OCI-LY7 (cell line): Measurements from ENCODE around the gene SERPINA6. TPM values are rescaled to one million over a fixed set of nuclear protein-coding genes. Genes with fewer than 3 reads are reported as not detected.
"Not testable (repeated sequence)": the region's sequence is repeated elsewhere in the genome, so short reads cannot be mapped to it uniquely, and the experiment has no call there.

Experiments
- BruUV-seq: library from RNA; stranded (reverse); fragments of 400-500 nt; replicated peaks from 2 replicates; lab custom pipeline; 2021; lab: Mats Ljungman, UMichigan
- CTCF ChIA-PET: fragments of 300-600 bp; sonication (Branson Sonifier 250); formaldehyde crosslinking; loops from one replicate; lab custom pipeline; 2022; ENCODE audit warnings: antibody characterized with exemption; ENCODE audit not compliant: unreplicated experiment; lab: Charles Lee
- POLR2A ChIA-PET: fragments of 300-600 bp; sonication (Branson Sonifier 250); formaldehyde crosslinking; loops from one replicate; lab custom pipeline; 2022; ENCODE audit warnings: antibody characterized with exemption; lab: Charles Lee
- DNase-seq: peaks from one replicate; pipeline ENCODE4 v3.0.0-alpha.2; 2015; ENCODE audit warnings: low spot score
- H2AFZ ChIP-seq: fragments of 200-600 bp; sonication (generic), shearing (Covaris generic); 2 replicates; pipeline ENCODE4 v1.6.1; 2014; ENCODE audit warnings: mild to moderate bottlenecking, antibody characterized with exemption, low read length, moderate library complexity
- H3K27ac ChIP-seq: fragments of 200-600 bp; sonication (generic); 2 replicates; pipeline ENCODE4 v1.5.1; 2014; ENCODE audit warnings: mixed run types, low read depth, mild to moderate bottlenecking, moderate library complexity, low read length, inconsistent platforms; ENCODE audit not compliant: poor library complexity, severe bottlenecking
- H3K36me3 ChIP-seq: fragments of 200-600 bp; sonication (generic); 2 replicates; pipeline ENCODE4 v1.6.1; 2014; ENCODE audit warnings: mild to moderate bottlenecking, antibody characterized with exemption, low read length, moderate library complexity, mixed read lengths; ENCODE audit not compliant: insufficient read depth
- H3K4me1 ChIP-seq: fragments of 200-600 bp; sonication (generic); 2 replicates; pipeline ENCODE4 v1.5.1; 2014; ENCODE audit warnings: mild to moderate bottlenecking, low read length; ENCODE audit not compliant: insufficient read depth, poor library complexity, severe bottlenecking
- H3K4me2 ChIP-seq: fragments of 200-600 bp; sonication (generic); 2 replicates; pipeline ENCODE4 v1.6.1; 2014; ENCODE audit warnings: mild to moderate bottlenecking, low read length
- H3K4me3 ChIP-seq: fragments of 200-600 bp; sonication (generic); 2 replicates; pipeline ENCODE4 v1.5.1; 2014; ENCODE audit warnings: mild to moderate bottlenecking, low read depth, low read length; ENCODE audit not compliant: poor library complexity, severe bottlenecking
- H3K79me2 ChIP-seq: fragments of 200-600 bp; sonication (generic); 2 replicates; pipeline ENCODE4 v1.6.1; 2016; ENCODE audit warnings: low read depth, mild to moderate bottlenecking, low read length, moderate library complexity, mixed read lengths; ENCODE audit not compliant: insufficient read depth
- H3K9me2 ChIP-seq: fragments of 200-600 bp; sonication (generic); 2 replicates; pipeline ENCODE4 v1.6.1; 2016; ENCODE audit warnings: mild to moderate bottlenecking, low read length, mixed read lengths; ENCODE audit not compliant: insufficient read depth
- H3K9me3 ChIP-seq: fragments of 200-600 bp; sonication (generic); 2 replicates; pipeline ENCODE4 v1.6.1; 2014; ENCODE audit warnings: mild to moderate bottlenecking, mixed run types, low read length, mixed read lengths
- H4K20me1 ChIP-seq: fragments of 200-600 bp; sonication (generic); 2 replicates; pipeline ENCODE4 v1.6.1; 2014; ENCODE audit warnings: mild to moderate bottlenecking, antibody characterized with exemption, low read length, moderate library complexity, mixed read lengths; ENCODE audit not compliant: insufficient read depth
- CTCF ChIP-seq: fragments of 200-600 bp; sonication (generic); conservative IDR thresholded peaks from 2 replicates; pipeline ENCODE4 v1.5.1; 2014; ENCODE audit warnings: mild to moderate bottlenecking, antibody characterized with exemption, low read length, moderate library complexity, mixed read lengths
- EZH2phosphoT487 ChIP-seq: fragments of 200-600 bp; sonication (generic); IDR thresholded peaks from 2 replicates; pipeline ENCODE4 v1.6.1; 2018; ENCODE audit warnings: low read depth, borderline replicate concordance, mild to moderate bottlenecking, mixed run types, antibody characterized with exemption, low read length, moderate library complexity, mixed read lengths
- intact Hi-C: fragments of 100-400 bp; cut with micrococcal nuclease; formaldehyde crosslinking; loops from one replicate; pipeline ENCODE4 v1.10.0; 2022; ENCODE audit not compliant: unreplicated experiment
- total RNA-seq, 2 experiments: library from RNA; depleted of rRNA in 1 of 2; stranded (reverse); fragments of >200 nt in 1 of 2; shearing (Covaris generic) in 1 of 2; gene quantifications; 2 replicates each; pipeline ENCODE4 v1.2.3, GENCODE V29; 2014 to 2022

The SERPINA6 gene
- total RNA-seq, 2 experiments from 2014 or later: not detected

- TF ChIP-seq EZH2phosphoT487: no peak
- no peak for TF ChIP-seq CTCF
- no peaks in the 10 kb centered on the region for H3K4me1 ChIP-seq
- H3K9me3 ChIP-seq: no peaks in the 10 kb centered on the region
- ChIA-PET POLR2A (interaction anchor here (1.0 kb wide), 1 partner anchor 9 kb away, joined by 3 read pairs; no protein-coding TSS in a partner anchor), CTCF (no interaction called here)
- no peak overlapping the region for H3K4me2 ChIP-seq
- no peaks in the 10 kb centered on the region; the same call in 1 of the 2 replicates for H4K20me1 ChIP-seq
- no peak overlapping the region for H3K27ac ChIP-seq
- DNase-seq: no peak
- intact Hi-C loops: no loop called here
- H3K9me2 ChIP-seq: no peaks in the 10 kb centered on the region
- no peak overlapping the region for H3K4me3 ChIP-seq
- BruUV-seq: no TSS peak
- H3K79me2 ChIP-seq: no peaks in the 10 kb centered on the region
- no peak overlapping the region for H2AFZ ChIP-seq
- no peaks in the 10 kb centered on the region for H3K36me3 ChIP-seq
Observed at GRCh38 chr14:94278731-94279130, 44.4 kb downstream of the SERPINA6 start.

- not testable (repeated sequence) for BruUV-seq
Observed at GRCh38 chr14:94276898-94277561, 46.1 kb downstream of the SERPINA6 start.

GRCh38 chr14:94269156-94269555, 54.0 kb downstream of the SERPINA6 start:
- Histone ChIP-seq H3K9me3 (no peaks in the 10 kb centered on the region), H3K27ac (no peak overlapping the region), H3K4me3 (no peak overlapping the region), H2AFZ (no peak overlapping the region), H4K20me1 (no peaks in the 10 kb centered on the region), H3K4me1 (no peaks in the 10 kb centered on the region), H3K4me2 (no peak overlapping the region), H3K9me2 (no peaks in the 10 kb centered on the region), H3K79me2 (no peaks in the 10 kb centered on the region), H3K36me3 (no peaks in the 10 kb centered on the region)
- intact Hi-C loops: no loop called here
- TF ChIP-seq EZH2phosphoT487 (no peak), CTCF (no peak)
- ChIA-PET POLR2A (no interaction called here), CTCF (no interaction called here)
- no peak for DNase-seq
- BruUV-seq: no TSS peak

More at GRCh38 chr14:94276898-94277561, 46.1 kb downstream of the SERPINA6 start:
- POLR2A ChIA-PET: interaction anchor here (0.6 to 1.0 kb wide), 2 partner anchors 9 to 87 kb away, joined by 3 read pairs; no protein-coding TSS in a partner anchor
- H4K20me1 ChIP-seq, H3K27ac ChIP-seq, H3K36me3 ChIP-seq, H3K9me2 ChIP-seq, H3K9me3 ChIP-seq, intact Hi-C loops, H2AFZ ChIP-seq, CTCF ChIA-PET, H3K79me2 ChIP-seq, H3K4me3 ChIP-seq, H3K4me1 ChIP-seq, H3K4me2 ChIP-seq, DNase-seq: not testable (repeated sequence)

GRCh38 chr14:94268582-94268981, 54.6 kb downstream of the SERPINA6 start:
- H3K4me1 ChIP-seq, DNase-seq, H3K9me3 ChIP-seq, BruUV-seq, H3K27ac ChIP-seq, H3K4me3 ChIP-seq, H3K4me2 ChIP-seq, H4K20me1 ChIP-seq, H2AFZ ChIP-seq, H3K36me3 ChIP-seq, H3K9me2 ChIP-seq, CTCF ChIA-PET, POLR2A ChIA-PET, H3K79me2 ChIP-seq, intact Hi-C loops: not testable (repeated sequence)
